Measurements from ENCODE around the gene ASB8.

- TF ChIP-seq POU6F1 (CRISPR knock-in tag; IDR thresholded peaks at IDR 0.05; ENCODE audit: borderline replicate concordance, low read depth): no peak
- TF ChIP-seq RARB (CRISPR knock-in tag; IDR thresholded peaks at IDR 0.05): no peak
- no peak for TF ChIP-seq ARNTL (CRISPR knock-in tag; IDR thresholded peaks at IDR 0.05; ENCODE audit: borderline replicate concordance, low read depth)
- TF ChIP-seq CSDC2 (CRISPR knock-in tag; IDR thresholded peaks at IDR 0.05): no peak
Measured at GRCh38 chr12:48157889-48158370, 615 bp upstream of the ASB8 start.
